Loucy (cell line): ENCODE data around the gene NELFCD.

Experiments used
- H2AFZ ChIP-seq: fragments of 200-600 bp; sonication (generic); 2 replicates; pipeline ENCODE4 v1.6.0; 2016; ENCODE audit warnings: antibody characterized with exemption, mild to moderate bottlenecking, low read length, moderate library complexity
- H3F3A ChIP-seq: fragments of 200-600 bp; 2 replicates; pipeline ENCODE4 v1.6.0; 2016; ENCODE audit warnings: antibody characterized with exemption, low read depth, mild to moderate bottlenecking
- H3K27me3 ChIP-seq: fragments of 200-600 bp; sonication (generic); 2 replicates; pipeline ENCODE4 v1.6.1; 2014; ENCODE audit warnings: low read length, mild to moderate bottlenecking; ENCODE audit not compliant: insufficient read depth, poor library complexity, severe bottlenecking
- H3K36me3 ChIP-seq: fragments of 200-600 bp; sonication (generic); 2 replicates; pipeline ENCODE4 v1.6.1; 2016; ENCODE audit warnings: low read length; ENCODE audit not compliant: insufficient read depth
- H3K4me1 ChIP-seq: fragments of 200-600 bp; sonication (generic); 2 replicates; pipeline ENCODE4 v1.5.1; 2014; ENCODE audit warnings: low read length, mild to moderate bottlenecking; ENCODE audit not compliant: insufficient read depth, poor library complexity, severe bottlenecking
- H3K4me2 ChIP-seq: fragments of 200-600 bp; sonication (generic); 2 replicates; pipeline ENCODE4 v1.6.0; 2014; ENCODE audit warnings: antibody characterized with exemption, low read length, low read depth, mild to moderate bottlenecking; ENCODE audit not compliant: poor library complexity, severe bottlenecking
- H3K4me3 ChIP-seq: fragments of 200-600 bp; sonication (generic); 2 replicates; pipeline ENCODE4 v1.5.1; 2014; ENCODE audit warnings: low read length, mild to moderate bottlenecking, mixed read lengths; ENCODE audit not compliant: poor library complexity, severe bottlenecking
- H3K79me2 ChIP-seq: fragments of 200-600 bp; sonication (generic); 2 replicates; pipeline ENCODE4 v1.6.1; 2014; ENCODE audit warnings: low read length; ENCODE audit not compliant: insufficient read depth
- H3K9ac ChIP-seq: fragments of 200-600 bp; sonication (generic); 2 replicates; pipeline ENCODE4 v1.6.0; 2014; ENCODE audit warnings: mild to moderate bottlenecking, low read depth, low read length, moderate library complexity; ENCODE audit not compliant: poor library complexity, severe bottlenecking
- H3K9me2 ChIP-seq: fragments of 200-600 bp; sonication (generic); replicated peaks from 2 replicates; pipeline ENCODE4 v1.6.1; 2016; ENCODE audit warnings: low read depth, low read length, mixed read lengths
- H3K9me3 ChIP-seq: fragments of 200-600 bp; sonication (generic); 2 replicates; pipeline ENCODE4 v1.6.1; 2014; ENCODE audit warnings: mild to moderate bottlenecking, antibody characterized with exemption, low read length, low read depth; ENCODE audit not compliant: insufficient read depth
- H4K20me1 ChIP-seq: fragments of 200-600 bp; sonication (generic); 2 replicates; pipeline ENCODE4 v1.6.0; 2014; ENCODE audit warnings: antibody characterized with exemption, low read length, mild to moderate bottlenecking; ENCODE audit not compliant: insufficient read depth, poor library complexity, severe bottlenecking
- CTCF ChIP-seq: fragments of 200-600 bp; sonication (generic); conservative IDR thresholded peaks from 2 replicates; pipeline ENCODE4 v1.5.1; 2014; ENCODE audit warnings: mild to moderate bottlenecking, antibody characterized with exemption, low read length
- EZH2phosphoT487 ChIP-seq: fragments of 200-600 bp; IDR thresholded peaks from 2 replicates; pipeline ENCODE4 v1.6.1; 2018; ENCODE audit warnings: antibody characterized with exemption, mild to moderate bottlenecking, moderate library complexity, borderline replicate concordance

Gene NELFCD

DNA sequence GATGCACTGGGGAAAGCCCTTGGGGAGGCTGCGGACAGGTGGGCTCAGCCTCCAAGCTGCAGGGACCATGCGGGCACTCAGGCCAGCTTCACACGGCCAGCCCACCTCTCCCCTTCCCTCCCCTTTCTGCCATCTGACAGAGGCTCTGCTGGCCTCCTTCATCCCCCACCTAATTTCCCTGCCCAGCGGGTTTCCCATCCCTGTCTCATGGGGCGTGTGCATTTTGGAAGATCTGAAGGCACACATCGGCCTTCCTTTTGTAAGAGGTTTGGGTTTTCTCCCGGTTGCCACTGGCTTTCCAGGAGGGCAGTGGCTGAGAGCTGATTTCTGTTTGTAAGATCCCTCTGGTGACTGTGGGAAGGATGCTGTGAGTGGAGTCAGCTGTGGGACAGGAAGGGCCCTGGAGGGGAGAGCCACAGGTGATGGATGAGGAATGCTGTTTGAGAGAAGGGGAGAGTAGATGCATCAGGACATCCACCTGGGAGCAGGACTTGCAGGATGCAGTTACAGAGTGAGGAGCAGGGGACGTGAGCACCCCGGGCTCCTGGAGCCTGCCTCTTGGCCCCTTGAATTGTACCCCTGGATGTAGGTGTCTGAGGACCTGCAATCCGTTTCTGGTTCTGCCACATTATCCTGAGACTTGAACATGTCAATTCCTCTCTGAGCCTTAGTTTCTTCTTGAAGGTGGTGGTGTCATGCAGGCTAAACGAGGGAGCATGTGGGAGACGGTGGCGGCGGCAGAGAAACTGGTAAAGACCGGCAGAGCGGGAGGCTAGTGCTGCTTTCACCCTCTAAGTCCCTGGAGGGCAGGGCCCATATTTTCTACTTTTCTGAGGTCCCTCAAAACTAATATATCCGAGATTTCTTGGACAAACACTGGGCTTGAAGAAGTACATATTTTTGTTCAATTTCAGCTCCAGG, 32.2 kb downstream of the NELFCD start:
- Histone ChIP-seq H3K4me3 (no peak overlapping the region), H4K20me1 (no peaks in the 10 kb centered on the region), H3F3A (no peaks in the 10 kb centered on the region), H3K9me2 (no peaks in the 10 kb centered on the region), H3K36me3 (no peaks in the 10 kb centered on the region), H2AFZ (no peak overlapping the region), H3K27me3 (no peaks in the 10 kb centered on the region), H3K4me1 (peaks cover 7% of the 10 kb centered on the region), H3K79me2 (no peaks in the 10 kb centered on the region), H3K9me3 (no peaks in the 10 kb centered on the region), H3K4me2 (no peak overlapping the region), H3K9ac (no peak overlapping the region)
- TF ChIP-seq CTCF (no peak), EZH2phosphoT487 (no peak)

DNA sequence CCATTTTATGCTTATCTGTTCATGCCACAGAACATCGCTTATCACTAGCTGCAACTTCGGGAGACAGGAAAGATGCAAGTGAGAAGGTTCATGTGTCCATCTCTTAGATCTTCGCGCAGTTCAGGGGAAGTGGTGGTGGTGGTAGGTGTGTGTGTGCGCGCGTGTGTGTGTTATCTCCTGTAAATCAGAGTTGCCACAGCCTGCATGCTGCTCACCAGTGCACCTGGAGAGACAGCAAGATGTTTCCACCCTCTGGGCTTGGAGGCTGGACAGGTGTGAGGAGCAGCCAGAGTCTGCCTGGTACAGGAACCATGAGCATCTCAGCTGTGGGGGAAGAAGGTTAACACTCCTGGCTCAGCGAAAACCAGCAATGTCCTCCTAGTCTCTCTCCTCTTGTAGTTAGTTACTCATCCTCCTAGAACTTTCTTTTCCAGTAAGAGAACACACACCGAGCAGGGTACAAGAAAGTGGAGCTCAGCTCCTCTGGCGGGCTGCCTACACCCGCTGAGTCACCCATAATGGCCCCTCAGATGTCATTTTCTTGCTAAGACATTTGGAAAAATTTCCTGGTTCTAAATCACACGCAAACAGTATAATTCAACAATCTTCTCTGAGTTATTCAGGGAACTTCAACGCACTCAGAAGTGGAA, 33.0 kb downstream of the NELFCD start:
- Histone ChIP-seq H3K9me2 (no peaks in the 10 kb centered on the region), H3K4me3 (no peak overlapping the region), H3K9ac (no peak overlapping the region), H4K20me1 (no peaks in the 10 kb centered on the region), H3K79me2 (no peaks in the 10 kb centered on the region), H3K27me3 (no peaks in the 10 kb centered on the region), H3K4me1 (peaks cover 7% of the 10 kb centered on the region), H3K9me3 (no peaks in the 10 kb centered on the region), H2AFZ (no peak overlapping the region), H3K36me3 (no peaks in the 10 kb centered on the region), H3K4me2 (no peak overlapping the region), H3F3A (no peaks in the 10 kb centered on the region)
- no peak for TF ChIP-seq CTCF
- TF ChIP-seq EZH2phosphoT487, result no peak

GRCh38 chr20:59014680-59015389, 33.8 kb downstream of the NELFCD start:
- Histone ChIP-seq H3K4me2 (no peak overlapping the region), H3K27me3 (no peaks in the 10 kb centered on the region), H3K4me3 (no peak overlapping the region), H4K20me1 (no peaks in the 10 kb centered on the region), H3K36me3 (no peaks in the 10 kb centered on the region), H3K79me2 (no peaks in the 10 kb centered on the region), H3F3A (no peaks in the 10 kb centered on the region), H3K9me2 (no peaks in the 10 kb centered on the region), H3K9ac (no peak overlapping the region), H2AFZ (no peak overlapping the region), H3K9me3 (no peaks in the 10 kb centered on the region), H3K4me1 (peaks cover 7% of the 10 kb centered on the region)
- TF ChIP-seq EZH2phosphoT487, result no peak
- no peak for TF ChIP-seq CTCF
